ENCODE results near the gene MRPL3.

DNA sequence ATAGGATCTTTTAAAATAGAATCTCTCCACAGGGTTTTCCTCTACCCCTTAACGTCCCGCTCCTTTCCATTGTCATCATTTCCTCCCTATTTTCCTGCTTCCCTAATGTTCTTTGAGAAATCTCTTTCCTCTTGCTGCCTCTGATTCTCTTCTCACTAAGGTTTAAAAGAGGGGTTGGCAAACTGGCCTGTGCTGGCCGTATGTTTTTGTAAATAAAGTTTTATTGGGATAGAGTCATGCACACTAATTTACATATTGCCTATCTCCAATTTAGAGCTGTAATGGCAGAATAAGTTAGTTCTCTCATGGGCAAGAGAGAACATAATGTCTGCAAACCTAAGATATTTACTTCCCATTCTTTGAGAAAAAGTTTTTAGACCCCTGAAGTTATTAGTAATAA lies 25.0 kb downstream of the MRPL3 start:
- TF ChIP-seq EZH2 (IDR thresholded peaks at IDR 0.05; ENCODE audit: insufficient read depth, poor library complexity, severe bottlenecking) (no peak), EZH2phosphoT487 (IDR thresholded peaks at IDR 0.05; ENCODE audit: insufficient read depth, low read depth) (no peak)
